22Rv1 (cell line): Measurements from ENCODE around the gene ERICH3.

ENCODE experiments used
- ZFX ChIP-seq: fragments of 450-650 bp; IDR thresholded peaks from 2 replicates; pipeline ENCODE4 v1.6.1; 2017; ENCODE audit warnings: antibody characterized with exemption, borderline replicate concordance
- TF ChIP-seq, protein P1 (sequence below): fragments of 450-650 bp; IDR thresholded peaks from 2 replicates; pipeline ENCODE4 v1.5.1; 2017; ENCODE audit warnings: mild to moderate bottlenecking

DNA sequence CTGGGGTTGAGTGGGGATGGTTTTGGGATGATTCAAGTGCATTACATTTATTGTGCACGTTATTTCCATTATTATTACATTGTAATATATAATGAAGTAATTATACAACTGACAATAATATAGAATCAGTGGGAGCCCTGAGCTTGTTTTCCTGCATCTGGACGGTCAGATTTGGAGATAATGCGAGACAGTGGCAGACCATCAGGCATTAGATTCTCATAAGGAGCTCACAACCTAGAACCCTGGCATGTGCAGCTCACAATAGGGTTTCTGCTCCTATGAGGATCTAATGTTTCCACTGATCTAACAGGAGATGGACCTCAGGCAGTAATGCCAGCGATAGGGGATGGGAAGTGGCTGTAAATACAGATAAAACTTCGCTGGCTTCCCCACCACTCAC, 83.3 kb downstream of the ERICH3 start:
- TF ChIP-seq, protein P1, sequence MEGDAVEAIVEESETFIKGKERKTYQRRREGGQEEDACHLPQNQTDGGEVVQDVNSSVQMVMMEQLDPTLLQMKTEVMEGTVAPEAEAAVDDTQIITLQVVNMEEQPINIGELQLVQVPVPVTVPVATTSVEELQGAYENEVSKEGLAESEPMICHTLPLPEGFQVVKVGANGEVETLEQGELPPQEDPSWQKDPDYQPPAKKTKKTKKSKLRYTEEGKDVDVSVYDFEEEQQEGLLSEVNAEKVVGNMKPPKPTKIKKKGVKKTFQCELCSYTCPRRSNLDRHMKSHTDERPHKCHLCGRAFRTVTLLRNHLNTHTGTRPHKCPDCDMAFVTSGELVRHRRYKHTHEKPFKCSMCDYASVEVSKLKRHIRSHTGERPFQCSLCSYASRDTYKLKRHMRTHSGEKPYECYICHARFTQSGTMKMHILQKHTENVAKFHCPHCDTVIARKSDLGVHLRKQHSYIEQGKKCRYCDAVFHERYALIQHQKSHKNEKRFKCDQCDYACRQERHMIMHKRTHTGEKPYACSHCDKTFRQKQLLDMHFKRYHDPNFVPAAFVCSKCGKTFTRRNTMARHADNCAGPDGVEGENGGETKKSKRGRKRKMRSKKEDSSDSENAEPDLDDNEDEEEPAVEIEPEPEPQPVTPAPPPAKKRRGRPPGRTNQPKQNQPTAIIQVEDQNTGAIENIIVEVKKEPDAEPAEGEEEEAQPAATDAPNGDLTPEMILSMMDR = no peak
- no peak for TF ChIP-seq ZFX
